Stimulated activated CD4-positive, alpha-beta T cell treated with anti-CD3 and anti-CD28 coated beads, Interleukin-2, amount 100 ng/mL, for 4 hours (primary cell): ENCODE data around the gene FAM229A.
A peak's percentile ranks its signal among the peaks of the same experiment; 100 is the strongest.

Experiments
- DNase-seq: peaks from one replicate; pipeline ENCODE4 v3.0.0-alpha.2; 2020; ENCODE audit warnings: low read depth

FAM229A gene

GRCh38 chr1:32349211-32349708, 13.0 kb downstream of the FAM229A start:
- no peak for DNase-seq

- no peak for DNase-seq
Observed at GRCh38 chr1:32346532-32347157, 15.6 kb downstream of the FAM229A start.

GRCh38 chr1:32345289-32345827, 16.9 kb downstream of the FAM229A start:
- no peak for DNase-seq

GRCh38 chr1:32342704-32343103, 19.6 kb downstream of the FAM229A start:
- DNase-seq = no peak

- no peak for DNase-seq
Observed at GRCh38 chr1:32341971-32342370, 20.3 kb downstream of the FAM229A start.

GRCh38 chr1:32341186-32341757, 21.0 kb downstream of the FAM229A start:
- no peak for DNase-seq

- DNase-seq = no peak
Observed at GRCh38 chr1:32339363-32339978, 22.8 kb downstream of the FAM229A start.

- DNase-seq = no peak
Observed at GRCh38 chr1:32338637-32339145, 23.6 kb downstream of the FAM229A start.

GRCh38 chr1:32337855-32338636, 24.2 kb downstream of the FAM229A start:
- no peak for DNase-seq

- DNase-seq = no peak
Observed at GRCh38 chr1:32336963-32337675, 25.2 kb downstream of the FAM229A start.

- no peak for DNase-seq
Observed at GRCh38 chr1:32336591-32336932, 25.7 kb downstream of the FAM229A start.

- DNase-seq = peak; percentile 82
Observed at GRCh38 chr1:32335790-32336590, 26.3 kb downstream of the FAM229A start, which contains the start of gene MARCKSL1. Gene MARCKSL1, minus strand, starts transcription at chr1:32336233. Its CDS starts 200 bp downstream, at chr1:32336033.

GRCh38 chr1:32335535-32335789, 26.8 kb downstream of the FAM229A start:
- DNase-seq = no peak

- peak; percentile 65 for DNase-seq
Observed at GRCh38 chr1:32334864-32335534, 27.3 kb downstream of the FAM229A start.

GRCh38 chr1:32334274-32334861, 27.9 kb downstream of the FAM229A start:
- no peak for DNase-seq

- no peak for DNase-seq
Observed at GRCh38 chr1:32333251-32333963, 28.9 kb downstream of the FAM229A start.

- DNase-seq = no peak
Observed at GRCh38 chr1:32332290-32333079, 29.8 kb downstream of the FAM229A start.

GRCh38 chr1:32331549-32331948, 30.7 kb downstream of the FAM229A start:
- DNase-seq = no peak
